HG03175 (cell line): ENCODE results near the gene SLC3A2.

Source experiments
- ATAC-seq: cut with Tn5 transposase; IDR thresholded peaks from one replicate; pipeline ENCODE4 v1.9.1; 2021; ENCODE audit warnings: mild to moderate bottlenecking, moderate library complexity; ENCODE audit not compliant: unreplicated experiment

Gene SLC3A2

GRCh38 chr11:62880231-62880802 is 379 bp upstream of the SLC3A2 start:
- ATAC-seq = peak; percentile 14

DNA sequence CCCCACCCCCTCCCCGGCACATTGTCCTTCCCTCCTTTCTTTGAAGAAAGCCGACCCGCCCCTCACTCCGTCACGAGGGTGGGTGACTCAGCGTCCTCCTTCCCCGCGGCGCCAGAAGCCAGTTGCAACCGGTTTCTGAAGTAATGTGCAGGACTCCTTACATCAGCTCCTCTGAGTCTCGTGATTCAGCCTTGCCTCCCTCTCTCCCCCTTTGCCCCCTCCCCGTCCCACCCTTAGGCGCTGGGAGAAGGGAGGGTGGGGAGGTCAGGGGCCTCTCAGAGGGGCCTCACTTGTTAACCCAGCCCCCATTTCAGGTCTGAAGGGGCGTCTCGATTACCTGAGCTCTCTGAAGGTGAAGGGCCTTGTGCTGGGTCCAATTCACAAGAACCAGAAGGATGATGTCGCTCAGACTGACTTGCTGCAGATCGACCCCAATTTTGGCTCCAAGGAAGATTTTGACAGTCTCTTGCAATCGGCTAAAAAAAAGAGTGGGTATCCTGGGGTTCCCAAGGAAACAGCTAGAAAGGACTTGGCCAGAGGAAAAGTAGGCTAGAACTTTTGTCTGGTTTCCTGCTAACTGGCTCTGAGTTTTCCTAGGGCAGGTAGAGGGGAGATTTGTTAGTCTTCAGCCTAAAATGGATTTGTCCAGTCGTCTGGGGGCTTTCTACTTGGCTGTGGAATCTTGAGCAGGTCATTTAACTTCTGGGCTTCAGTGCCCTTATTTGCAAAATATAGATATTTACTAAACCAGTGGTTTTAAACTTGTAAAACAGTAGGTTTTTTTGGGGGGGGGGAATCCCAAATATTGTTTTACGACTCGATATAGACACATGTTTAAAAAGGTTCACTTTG is 1.1 kb downstream of the SLC3A2 start:
- peak; percentile 46 for ATAC-seq

- no peak for ATAC-seq
Measured at GRCh38 chr11:62882431-62882749, 1.7 kb downstream of the SLC3A2 start.

GRCh38 chr11:62882788-62883501 is 2.2 kb downstream of the SLC3A2 start:
- ATAC-seq = no peak

DNA sequence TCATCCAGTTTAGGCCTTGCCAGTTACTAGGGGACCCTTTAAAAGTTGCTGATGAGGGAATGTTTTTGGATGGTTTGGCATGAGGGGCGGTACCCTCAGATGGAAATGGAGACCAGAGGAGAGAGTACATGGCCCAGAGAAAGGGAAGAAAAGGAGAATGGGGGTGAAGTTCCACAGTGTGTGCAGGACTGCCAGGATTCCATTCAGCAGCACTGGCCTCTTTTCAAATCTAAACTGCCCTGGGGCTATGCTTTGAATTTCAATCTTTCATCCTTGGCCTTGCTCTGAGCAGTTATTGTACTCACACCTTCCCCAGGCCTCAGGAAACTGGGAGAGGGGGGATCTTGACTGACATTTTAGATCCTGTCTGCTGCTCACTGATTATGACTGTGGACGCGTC is 3.0 kb downstream of the SLC3A2 start:
- ATAC-seq = no peak

GRCh38 chr11:62885137-62885750 is 4.5 kb downstream of the SLC3A2 start:
- no peak for ATAC-seq

DNA sequence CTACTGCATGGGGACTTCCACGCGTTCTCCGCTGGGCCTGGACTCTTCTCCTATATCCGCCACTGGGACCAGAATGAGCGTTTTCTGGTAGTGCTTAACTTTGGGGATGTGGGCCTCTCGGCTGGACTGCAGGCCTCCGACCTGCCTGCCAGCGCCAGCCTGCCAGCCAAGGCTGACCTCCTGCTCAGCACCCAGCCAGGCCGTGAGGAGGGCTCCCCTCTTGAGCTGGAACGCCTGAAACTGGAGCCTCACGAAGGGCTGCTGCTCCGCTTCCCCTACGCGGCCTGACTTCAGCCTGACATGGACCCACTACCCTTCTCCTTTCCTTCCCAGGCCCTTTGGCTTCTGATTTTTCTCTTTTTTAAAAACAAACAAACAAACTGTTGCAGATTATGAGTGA is 7.7 kb downstream of the SLC3A2 start:
- ATAC-seq = no peak

- ATAC-seq = no peak
Measured at GRCh38 chr11:62889126-62889483, 8.4 kb downstream of the SLC3A2 start.

GRCh38 chr11:62889484-62890437 is 9.1 kb downstream of the SLC3A2 start:
- ATAC-seq = no peak

DNA sequence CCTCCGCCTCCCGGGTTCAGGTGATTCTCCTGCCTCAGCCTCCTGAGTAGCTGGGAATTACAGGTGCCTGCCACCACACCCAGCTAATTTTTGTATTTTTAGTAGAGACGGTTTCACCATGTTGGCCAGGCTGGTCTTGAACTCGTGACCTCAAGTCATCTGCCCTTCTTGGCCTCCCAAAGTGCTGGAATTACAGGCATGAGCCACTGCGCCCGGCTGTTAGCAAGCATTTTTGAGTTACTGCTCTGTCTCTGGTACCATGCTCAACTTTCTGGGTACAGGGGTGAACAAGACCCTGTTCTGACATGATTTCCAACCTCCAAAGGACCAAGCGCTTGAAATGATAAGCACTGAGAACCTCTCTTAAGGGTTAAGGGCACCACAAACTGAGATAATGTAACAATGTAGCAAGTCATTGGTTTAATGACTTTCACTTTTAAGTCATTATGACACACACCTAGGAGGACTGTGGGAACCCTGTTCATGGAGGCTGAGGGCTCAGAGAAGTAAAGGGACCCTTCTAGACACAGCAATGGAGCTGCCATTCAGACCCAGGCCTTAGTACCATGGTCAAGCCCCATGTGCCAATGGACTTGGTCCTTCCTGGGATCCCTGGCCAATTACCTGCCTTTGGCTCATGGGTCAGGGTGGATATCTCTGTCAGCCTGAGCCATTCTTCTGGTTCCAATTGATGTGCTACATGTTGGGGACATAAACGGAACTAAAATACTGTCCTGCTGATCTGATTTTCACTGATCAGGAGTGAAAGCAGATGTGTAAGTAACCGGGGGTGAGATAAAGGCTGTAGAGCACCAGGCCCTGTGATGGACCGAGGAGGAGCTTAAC is 11.6 kb downstream of the SLC3A2 start:
- no peak for ATAC-seq

GRCh38 chr11:62895501-62895900 is 14.8 kb downstream of the SLC3A2 start:
- no peak for ATAC-seq

GRCh38 chr11:62896049-62896448 is 15.4 kb downstream of the SLC3A2 start:
- ATAC-seq = no peak

GRCh38 chr11:62897311-62897710 is 16.6 kb downstream of the SLC3A2 start:
- ATAC-seq = no peak

GRCh38 chr11:62898027-62898426 is 17.3 kb downstream of the SLC3A2 start:
- ATAC-seq = no peak

- no peak for ATAC-seq
Measured at GRCh38 chr11:62902932-62903331, 22.2 kb downstream of the SLC3A2 start.

GRCh38 chr11:62905296-62905695 is 24.6 kb downstream of the SLC3A2 start:
- no peak for ATAC-seq

GRCh38 chr11:62905927-62906531 is 25.3 kb downstream of the SLC3A2 start:
- peak; percentile 50 for ATAC-seq

DNA sequence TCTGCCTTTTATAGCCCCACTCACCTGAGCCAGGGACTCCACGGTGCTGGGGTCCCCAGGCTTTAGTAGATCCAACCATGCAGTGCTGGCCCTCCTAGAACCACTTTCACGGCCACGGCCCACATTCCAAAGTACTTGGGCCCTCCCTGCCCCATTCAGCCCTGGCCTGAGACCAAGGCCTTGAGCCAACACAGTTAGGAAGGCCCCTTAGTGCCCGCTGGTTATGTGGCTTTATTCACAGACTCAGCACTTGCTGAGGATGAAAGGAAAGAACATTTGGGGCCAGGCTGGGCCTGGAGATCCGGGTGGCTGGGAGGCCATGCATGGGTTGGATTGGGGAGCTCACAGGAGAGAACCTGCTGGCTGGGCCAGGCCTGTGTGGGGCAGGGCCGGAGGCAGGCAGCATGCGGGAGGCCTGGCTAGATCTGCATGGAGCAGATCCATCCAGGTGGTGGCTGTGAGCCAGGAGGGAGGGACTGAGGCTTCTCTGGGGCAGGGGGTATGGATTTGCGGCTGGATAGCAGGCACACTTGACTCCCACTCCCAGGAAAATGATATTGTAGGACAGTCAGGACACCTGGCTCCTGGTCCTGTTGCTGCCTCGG is 27.9 kb downstream of the SLC3A2 start:
- ATAC-seq = no peak
